NCI-H1694 treated with DMSO at 0.1 percent for 48 hours (cell line): ENCODE measurements around the gene RASA4B.
"Not testable (repeated sequence)": the region's sequence is repeated elsewhere in the genome, so short reads cannot be mapped to it uniquely, and the experiment has no call there.

Experiments used
- DNase-seq: peaks from one replicate; lab custom pipeline; 2025; lab: John Stamatoyannopoulos, UW

RASA4B gene

GRCh38 chr7:102511860-102512522 lies 5.6 kb downstream of the RASA4B start:
- not testable (repeated sequence) for DNase-seq

GRCh38 chr7:102510575-102510974 lies 7.0 kb downstream of the RASA4B start:
- not testable (repeated sequence) for DNase-seq

- DNase-seq: not testable (repeated sequence)
Observed at GRCh38 chr7:102507410-102508088, 10.0 kb downstream of the RASA4B start.

DNA sequence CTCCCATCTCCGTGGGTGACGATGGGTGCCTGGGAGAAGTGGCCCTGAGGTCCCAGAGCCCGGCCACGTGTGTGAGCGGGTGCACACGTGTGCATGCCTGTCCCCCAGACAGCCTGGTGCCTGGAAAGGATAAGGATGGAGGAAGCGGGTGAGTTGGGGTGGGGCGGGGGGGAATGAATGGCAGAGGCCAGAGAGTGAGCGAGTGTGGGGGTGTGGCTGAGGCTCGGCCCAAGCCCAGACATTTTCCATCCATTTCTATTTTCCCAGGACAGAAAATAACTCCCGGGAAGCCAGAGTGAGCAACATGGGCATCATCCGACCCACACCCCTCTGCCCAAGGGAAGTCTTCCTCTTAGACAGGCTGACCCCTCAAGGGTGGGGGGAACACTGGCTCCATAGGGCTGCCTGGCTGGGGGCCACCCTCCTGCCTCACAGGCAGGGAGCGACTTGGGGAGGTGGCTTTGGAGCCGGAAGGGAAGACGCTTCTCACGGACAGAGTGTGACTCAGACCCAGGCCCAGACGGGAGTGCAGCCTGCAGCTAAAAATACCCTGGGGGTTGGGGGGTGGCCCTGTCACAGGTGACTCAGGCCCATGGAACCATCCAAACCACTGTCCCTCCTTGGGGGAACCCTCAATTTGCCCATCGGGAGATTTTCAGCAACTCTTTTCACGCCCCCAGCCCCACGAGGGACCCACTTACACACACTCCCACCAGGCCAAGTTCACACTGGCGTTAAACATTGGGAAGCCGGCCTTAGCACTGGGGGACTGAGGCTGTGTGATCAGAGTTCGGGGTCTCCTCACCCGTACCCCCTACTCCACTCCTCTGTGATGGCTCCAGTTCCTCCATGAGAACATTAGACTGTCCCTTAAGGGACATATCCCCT lies 12.0 kb downstream of the RASA4B start:
- not testable (repeated sequence) for DNase-seq

- not testable (repeated sequence) for DNase-seq
Observed at GRCh38 chr7:102503141-102503540, 14.4 kb downstream of the RASA4B start.

DNA sequence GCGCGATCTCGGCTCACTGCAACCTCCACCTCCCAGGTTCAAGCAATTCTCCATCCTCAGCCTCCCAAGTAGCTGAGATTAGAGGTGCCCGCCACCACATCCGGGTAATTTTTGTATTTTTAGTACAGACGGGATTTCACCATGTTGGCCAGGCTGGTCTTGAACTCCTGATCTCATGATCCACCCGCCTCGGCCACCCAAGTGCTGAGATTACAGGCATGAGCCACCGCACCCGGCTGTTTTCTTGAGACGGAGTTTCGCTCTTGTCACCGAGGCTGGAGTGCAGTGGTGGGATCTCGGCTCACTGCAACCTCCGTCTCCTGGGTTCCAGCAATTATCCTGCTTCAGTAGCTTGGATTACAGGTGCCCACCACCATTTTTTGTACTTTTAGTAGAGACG lies 19.3 kb downstream of the RASA4B start:
- DNase-seq: not testable (repeated sequence)

DNA sequence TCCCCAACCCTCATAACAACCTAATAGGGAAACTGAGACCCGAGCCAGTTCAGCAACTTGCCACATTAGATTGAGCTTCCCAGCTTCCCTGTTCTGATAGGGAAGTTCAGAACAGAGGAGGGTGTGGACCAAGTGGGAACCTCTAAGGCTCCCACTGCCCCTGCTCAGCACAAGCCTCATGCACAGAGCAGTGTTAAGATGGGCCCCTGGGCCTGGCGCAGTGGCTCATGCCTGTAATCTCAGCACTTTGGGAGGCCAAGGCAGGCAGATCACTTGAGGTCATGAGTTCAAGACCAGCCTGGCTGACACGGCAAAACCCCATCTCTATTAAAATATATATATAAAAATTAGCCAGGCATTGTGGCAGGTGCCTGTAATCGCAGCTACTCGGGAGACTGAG lies 20.3 kb downstream of the RASA4B start:
- not testable (repeated sequence) for DNase-seq

GRCh38 chr7:102496861-102497260 lies 20.7 kb downstream of the RASA4B start:
- not testable (repeated sequence) for DNase-seq

GRCh38 chr7:102494473-102495149 lies 23.0 kb downstream of the RASA4B start:
- not testable (repeated sequence) for DNase-seq

- not testable (repeated sequence) for DNase-seq
Observed at GRCh38 chr7:102494026-102494425, 23.6 kb downstream of the RASA4B start.

DNA sequence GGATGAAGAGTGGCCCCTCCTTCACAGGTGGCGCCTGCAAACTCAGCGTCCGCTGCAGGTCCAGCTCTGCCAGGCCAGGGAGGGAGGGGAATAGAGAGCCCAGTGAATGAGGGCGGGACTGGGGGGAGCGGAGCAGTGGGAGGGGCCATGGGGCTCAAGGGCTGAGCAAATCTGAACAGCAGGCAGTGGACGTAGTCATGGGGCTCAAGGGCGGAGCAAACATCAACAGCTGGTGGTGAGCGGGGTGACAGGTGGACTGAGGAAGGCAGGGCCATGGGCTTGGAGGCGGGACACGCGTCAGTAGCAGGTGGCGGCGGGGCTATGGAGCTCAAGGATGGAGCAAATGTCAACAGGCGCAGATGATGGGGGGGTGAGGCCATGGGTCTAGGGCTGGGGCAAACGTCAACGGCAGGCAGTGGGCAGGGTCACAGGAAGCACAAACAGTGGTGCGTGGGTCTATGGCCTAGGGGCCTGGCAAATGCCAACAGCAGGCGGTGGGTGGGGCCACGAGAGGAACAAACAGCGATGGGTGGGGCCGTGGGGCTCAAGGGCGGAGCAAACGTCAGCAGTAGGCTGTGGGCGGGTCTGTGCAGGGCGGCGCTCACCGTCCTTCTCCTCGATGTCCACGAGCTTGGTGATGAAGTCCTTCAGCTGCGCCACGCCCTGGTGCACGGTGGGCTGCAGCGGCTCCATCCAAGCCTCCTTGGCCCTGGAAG lies 24.2 kb downstream of the RASA4B start:
- DNase-seq: not testable (repeated sequence)

- not testable (repeated sequence) for DNase-seq
Observed at GRCh38 chr7:102490529-102491075, 27.0 kb downstream of the RASA4B start.

DNA sequence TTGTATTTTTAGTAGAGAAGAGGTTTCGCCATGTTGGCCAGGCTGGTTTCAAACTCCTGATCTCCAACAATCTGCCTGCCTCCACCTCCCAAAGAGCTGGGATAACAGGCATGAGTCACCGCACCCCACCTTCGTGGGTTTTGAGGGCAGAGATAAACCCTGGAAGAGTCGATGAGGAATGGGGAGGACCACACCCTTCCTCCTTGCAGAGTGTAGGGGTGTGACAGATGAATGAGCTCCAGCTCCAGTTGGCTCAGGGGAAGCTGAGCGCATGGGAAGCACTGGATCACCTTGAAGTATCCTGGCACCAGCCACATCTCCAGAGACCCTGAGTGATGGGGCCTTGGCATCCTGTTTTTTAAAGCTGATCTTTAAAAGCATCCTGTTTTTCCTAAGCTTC lies 33.3 kb downstream of the RASA4B start:
- not testable (repeated sequence) for DNase-seq

GRCh38 chr7:102481962-102482361 lies 35.6 kb downstream of the RASA4B start:
- not testable (repeated sequence) for DNase-seq

DNA sequence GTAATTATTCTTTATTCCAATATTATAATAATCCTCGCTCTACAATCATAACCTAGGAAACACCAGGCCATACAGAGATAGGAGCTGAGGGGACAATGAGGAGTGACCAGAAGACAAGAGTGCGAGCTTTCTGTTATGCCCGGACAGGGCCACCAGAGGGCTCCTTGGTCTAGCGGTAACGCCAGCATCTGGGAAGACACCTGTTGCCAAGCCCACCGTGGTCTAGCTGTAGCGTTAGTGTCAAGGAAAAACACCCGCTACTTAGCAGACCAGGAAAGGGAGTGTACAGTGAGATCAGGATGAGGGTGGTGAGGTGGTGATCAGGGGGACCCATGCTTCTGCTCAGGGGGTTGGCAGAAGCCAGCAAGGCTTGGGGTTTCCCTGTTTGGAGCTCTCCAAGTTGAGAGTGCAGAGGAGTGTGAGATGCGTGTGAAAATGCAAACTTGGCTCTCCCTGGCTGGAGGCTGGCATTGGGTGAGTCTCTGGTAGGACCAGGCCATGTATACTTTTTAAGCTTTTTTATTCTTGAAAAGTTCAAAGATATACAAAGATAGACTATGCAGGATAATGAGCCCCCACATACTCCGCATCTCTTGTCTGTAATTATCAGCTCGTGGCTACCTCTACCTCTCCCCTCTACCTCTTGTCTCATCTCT lies 37.5 kb downstream of the RASA4B start:
- DNase-seq: not testable (repeated sequence)

DNA sequence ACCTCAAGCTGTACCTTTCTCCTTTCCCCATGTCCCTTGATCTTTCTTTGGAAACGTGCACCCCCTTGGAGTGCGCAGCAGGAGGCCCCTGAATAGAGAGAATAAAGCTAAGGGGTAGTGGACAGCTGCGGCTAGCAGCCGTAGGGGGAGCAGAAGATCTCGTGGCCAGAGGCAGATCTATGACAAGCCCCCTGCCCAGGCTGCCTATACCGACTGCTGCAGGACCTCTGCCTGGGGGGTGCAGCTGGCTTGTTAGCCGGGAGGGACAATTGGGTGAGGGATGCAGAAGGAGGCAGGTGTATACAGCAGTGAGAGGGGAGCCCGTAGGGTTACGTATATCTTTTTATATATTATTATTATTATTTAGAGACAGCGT lies 38.4 kb downstream of the RASA4B start:
- DNase-seq: not testable (repeated sequence)

DNA sequence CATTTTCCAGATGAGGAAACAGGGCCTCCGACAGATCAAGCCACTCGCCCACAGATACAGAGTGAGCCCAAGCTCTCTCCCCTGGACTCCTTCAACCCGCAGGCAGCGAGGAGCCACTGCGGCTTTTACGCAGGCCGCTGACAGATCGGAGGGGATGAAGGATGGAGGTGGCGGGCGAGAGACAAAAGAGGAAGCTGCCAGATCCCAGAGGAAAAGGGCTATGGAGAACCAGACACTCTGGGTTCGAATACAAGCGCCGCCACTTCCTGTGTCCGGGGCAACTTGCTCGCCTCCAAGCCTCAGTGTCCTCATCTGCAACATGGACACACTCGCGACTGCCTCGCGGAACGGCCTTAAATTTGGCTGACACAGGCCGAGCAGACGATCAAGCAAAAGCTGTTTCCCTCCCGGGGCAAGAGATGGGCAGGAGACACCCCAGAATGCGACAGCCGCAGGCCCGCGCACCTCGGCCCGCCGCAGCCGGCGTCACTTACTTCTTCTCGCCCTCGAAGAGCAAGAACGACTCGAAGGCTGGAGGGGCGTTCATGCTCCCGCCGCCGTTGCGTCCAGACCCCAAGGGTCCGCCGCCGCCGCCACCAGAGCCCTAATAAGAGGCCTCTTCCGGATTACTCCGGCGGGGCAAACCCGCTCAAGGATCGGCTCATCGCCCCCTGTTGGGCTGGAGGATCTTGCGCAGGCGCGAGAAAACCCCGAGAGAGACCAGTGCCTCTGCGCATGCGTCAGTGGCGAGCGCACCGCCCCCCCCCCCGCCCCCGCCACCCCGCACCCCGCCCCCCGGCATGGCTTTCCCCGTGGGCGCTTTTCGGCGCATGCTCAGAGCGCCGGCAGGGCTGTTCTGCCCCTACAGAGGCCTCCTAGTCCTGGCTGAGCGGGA lies 39.0 kb downstream of the RASA4B start, which contains the start of gene POLR2J:
Gene POLR2J, minus strand, starts transcription at position 609 of the 895 bp plus-strand sequence. Its CDS starts 62 bp downstream, at position 547.
- DNase-seq: not testable (repeated sequence)

DNA sequence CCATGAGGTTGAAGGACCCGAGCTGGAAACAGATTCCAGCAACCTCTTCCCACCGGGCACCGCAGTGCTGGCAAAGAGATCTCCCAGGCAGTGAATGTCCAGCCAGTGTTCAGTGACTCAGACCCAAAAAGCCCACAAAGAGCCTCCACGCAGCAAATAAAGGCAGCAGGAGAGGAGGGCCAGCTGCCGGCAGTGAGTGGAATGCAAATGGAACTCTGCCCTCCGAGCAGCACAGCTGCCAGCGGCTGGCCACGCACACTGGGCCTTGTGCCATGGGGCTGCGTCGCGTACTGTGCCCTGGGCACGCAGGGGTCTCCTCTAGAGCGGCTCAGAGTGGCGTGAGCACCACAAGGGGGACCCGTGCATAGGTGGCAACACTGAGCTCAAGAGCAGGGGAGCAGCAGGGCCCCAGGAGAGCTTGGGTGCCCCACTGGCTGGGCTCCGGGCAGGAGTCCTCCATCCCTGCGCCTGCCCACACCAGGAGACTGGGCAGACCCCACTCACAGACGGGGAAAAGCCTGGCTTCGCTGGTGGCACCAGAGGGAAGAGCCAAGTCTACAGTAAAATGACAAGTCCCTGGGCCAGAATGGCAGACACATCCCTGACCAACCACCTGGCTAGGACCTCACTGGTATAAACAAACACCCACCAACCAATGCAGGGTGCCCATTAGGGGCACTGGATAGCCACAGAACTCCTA lies 42.7 kb downstream of the RASA4B start:
- not testable (repeated sequence) for DNase-seq

GRCh38 chr7:102474116-102474515 lies 43.5 kb downstream of the RASA4B start:
- DNase-seq: not testable (repeated sequence)
